ENCODE results near the gene CTIF.

CTIF gene

DNA sequence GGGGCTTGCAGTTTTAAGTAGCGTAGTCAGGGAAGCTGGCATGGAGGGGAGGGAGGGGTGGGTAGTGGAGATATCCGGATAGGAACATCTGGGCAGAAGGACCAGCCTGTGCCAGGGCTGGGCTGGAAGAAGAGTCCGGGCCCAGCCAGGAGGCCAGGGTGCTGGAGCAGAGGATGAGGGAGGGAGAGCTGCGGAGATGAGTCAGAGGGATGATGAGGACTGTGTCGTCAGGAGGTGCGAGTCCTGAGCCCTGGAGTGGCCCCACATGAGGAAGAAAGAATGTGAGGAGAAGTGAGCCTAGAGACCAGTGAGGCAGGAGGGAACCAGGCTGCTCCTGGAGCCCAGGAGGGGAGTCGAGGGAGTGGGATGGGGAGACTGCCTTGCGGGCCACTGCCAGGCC, 82.4 kb downstream of the CTIF start:
- no peak for DNase-seq (ENCODE audit: low spot score)

DNA sequence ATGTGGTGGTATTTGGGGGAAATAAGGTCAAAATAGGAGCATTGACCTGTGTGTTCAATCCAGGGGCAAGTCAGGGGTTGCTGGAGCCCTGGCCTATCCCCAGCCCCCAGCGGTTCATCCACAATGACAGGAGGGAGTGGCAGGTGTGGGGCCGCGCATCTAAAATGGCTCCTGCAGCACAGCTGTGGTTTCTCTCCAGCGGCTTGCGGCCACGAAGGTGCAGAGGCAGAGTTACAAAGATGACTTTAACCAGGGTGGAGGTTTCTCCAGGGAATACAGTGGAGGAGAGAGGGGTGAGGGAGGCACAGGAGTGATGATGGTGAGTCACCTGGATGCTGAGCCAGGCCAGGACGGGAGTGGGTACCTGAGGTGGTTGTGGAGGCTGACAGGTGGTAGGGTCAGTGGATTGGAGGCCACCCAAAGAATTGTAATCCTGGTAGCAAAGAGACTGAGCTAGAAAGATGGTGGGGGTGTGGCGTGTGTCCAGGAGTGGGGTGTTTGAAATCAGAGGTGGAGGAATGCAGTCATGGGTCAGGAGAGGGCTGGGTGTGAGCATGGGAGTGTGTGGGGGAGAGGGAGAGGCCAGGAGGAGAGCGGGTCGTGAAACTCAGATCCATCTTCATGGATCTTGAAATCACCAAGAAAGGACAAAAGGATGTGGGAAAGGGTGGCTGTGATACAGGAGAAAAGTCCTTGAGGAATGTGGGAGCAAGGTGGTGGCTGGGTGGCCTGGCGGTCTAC, 83.2 kb downstream of the CTIF start:
- DNase-seq (ENCODE audit: low spot score): no peak

GRCh38 chr18:48622911-48623431, 84.1 kb downstream of the CTIF start:
- DNase-seq (ENCODE audit: low spot score): no peak

GRCh38 chr18:48623468-48624235, 84.8 kb downstream of the CTIF start:
- DNase-seq (ENCODE audit: low spot score): no peak

- no peak for DNase-seq (ENCODE audit: low spot score)
Measured at GRCh38 chr18:48624856-48625255, 86.0 kb downstream of the CTIF start.

DNA sequence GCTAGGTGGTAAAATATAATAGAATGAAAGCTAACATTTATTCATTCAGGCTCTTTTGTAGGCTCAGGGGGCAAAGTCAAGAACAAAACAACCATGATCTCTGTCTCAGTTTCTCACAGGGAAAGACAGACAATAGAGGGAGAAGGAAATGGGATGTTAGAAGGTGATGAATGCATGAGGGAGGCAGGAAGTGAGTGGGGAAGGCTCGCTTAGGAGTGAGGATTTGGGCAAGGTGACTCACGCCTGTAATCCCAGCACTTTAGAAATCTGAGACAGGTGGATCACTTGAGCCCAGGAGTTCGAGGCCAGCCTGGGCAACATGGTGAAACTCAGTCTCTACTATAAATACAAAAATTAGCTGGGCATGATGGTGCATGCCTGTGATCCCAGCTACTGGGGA, 88.4 kb downstream of the CTIF start:
- DNase-seq (ENCODE audit: low spot score): no peak

- no peak for DNase-seq (ENCODE audit: low spot score)
Measured at GRCh38 chr18:48629730-48630324, 91.0 kb downstream of the CTIF start.

- DNase-seq (ENCODE audit: low spot score): no peak
Measured at GRCh38 chr18:48631851-48632250, 93.0 kb downstream of the CTIF start.

- no peak for DNase-seq (ENCODE audit: low spot score)
Measured at GRCh38 chr18:48632676-48633257, 93.9 kb downstream of the CTIF start.

- no peak for DNase-seq (ENCODE audit: low spot score)
Measured at GRCh38 chr18:48634491-48634890, 95.7 kb downstream of the CTIF start.

- DNase-seq (ENCODE audit: low spot score): no peak
Measured at GRCh38 chr18:48634975-48635374, 96.1 kb downstream of the CTIF start.

DNA sequence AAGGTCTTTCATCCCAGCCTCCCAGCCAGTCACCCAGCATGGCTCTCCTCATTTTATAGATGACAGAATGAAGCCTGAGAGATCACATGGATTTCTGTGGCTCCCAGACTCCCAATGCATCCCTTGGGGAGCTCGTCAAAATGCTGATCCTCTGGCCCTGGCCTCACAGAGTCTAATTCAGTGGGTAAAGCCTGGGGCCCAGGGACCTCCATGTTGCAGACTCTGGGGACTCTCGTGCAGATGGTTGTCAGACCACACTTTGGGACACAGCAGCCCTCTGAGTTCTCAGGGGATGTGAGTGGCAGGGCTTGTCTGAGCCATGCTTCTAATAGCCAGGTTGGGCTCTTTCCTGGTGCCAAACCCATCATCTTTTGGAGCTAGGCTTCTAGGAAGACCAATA, 97.0 kb downstream of the CTIF start:
- no peak for DNase-seq (ENCODE audit: low spot score)

DNA sequence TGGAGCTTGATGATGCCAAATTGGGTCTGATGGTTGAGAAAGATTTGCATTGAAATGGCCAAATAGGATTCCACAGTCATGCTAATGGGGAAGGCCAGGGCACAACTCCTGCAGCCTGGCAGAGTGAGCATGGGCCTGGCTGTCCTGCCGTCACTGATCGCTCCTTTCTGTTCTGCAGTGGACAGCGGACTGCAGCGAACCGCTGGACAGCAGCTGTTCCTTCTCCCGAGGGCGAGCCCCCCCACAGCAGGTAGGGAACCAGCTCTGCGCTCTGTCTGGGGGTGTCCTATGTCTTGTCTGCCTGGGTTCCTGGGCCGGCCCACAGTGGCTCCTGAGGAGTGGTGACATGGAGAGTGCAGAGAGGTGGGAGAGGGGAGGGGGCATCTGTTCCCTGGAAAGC, 97.6 kb downstream of the CTIF start:
- DNase-seq (ENCODE audit: low spot score): no peak

- no peak for DNase-seq (ENCODE audit: low spot score)
Measured at GRCh38 chr18:48637081-48637990, 98.5 kb downstream of the CTIF start.

DNA sequence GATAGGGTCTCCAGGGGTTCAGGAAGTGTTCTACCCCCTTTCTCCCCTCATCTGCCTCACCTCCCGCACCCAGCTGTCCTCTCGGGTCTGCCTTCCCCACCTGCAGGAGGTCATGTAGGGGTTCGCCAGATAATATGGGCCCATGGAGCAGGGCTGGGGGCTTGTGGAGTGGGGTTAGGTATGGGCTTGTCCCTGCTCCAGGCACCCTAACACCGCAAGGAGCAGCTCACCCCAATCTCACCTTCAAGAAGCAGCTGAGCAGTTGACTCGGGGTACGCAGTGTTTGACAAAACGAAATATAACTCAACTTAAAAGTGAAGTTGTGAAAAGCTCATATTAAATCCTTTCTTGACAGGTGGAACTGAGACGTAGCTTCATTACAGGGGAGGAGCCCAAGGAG, 99.6 kb downstream of the CTIF start:
- no peak for DNase-seq (ENCODE audit: low spot score)

GRCh38 chr18:48638896-48639771, 100.3 kb downstream of the CTIF start:
- DNase-seq (ENCODE audit: low spot score): no peak

DNA sequence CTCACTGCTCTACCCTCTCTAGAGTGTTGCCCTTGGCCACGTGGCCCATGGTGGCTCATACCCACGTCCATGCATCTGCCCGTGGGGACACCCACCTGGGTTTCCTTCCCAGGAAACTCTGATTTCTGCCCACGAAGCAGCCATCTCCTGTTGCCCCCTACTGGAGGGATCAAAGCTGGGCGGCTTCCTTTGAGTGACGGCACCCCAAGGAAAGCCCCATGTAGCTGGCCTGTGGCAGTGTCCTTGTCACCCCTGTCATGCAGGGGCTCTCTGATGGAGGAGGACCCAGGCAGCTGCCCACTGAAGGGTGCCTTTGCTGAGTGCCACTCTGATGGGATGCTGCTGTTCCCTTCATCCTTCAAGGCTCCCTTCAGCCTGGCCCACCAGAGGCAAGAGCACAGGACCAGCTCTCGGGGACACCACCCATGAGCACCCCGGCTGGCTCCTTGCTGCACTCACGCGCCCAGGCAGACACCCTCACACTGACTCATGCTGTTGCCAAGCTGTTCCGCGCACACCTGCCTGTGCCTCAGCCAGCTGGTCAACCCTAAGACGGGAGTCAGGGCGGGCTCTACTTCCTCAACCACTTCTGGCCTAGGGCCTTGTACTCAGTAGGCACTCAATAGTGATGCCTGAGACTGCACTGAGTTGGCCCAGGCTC, 101.1 kb downstream of the CTIF start:
- DNase-seq (ENCODE audit: low spot score): peak; percentile 5

DNA sequence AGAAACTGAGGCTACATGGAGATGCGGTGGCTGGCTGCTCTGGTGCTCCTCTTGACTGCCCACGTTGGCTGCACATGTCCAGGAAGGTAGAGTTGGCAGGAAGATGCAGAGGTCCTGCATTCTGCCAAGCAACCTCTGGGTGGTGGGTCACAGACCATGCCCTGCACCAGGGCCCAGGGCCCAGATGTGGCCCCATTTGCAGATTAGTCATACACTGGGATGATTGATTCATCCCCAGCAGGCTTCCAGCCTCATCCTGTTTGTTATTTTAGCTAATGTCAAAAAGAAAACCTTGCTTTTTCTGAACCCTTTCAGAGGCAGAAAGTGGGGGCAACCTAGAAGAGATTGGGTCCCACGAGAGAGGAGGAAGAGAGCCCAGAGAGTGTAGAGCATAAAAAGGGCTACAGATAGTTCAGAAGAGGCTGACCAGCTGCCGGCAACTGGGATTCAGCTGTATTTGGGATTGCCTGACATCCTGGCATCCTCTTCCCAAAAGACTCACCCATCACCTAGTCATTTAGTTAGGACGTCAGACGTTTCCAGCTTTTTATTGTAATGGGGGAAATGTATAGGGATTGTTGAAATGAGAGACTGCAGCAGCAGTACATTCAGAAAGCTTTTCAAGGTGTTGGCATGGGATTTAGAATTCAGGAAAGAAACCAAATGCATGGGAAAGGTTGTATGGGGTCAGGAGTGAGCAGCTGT, 101.9 kb downstream of the CTIF start:
- DNase-seq (ENCODE audit: low spot score): no peak

DNA sequence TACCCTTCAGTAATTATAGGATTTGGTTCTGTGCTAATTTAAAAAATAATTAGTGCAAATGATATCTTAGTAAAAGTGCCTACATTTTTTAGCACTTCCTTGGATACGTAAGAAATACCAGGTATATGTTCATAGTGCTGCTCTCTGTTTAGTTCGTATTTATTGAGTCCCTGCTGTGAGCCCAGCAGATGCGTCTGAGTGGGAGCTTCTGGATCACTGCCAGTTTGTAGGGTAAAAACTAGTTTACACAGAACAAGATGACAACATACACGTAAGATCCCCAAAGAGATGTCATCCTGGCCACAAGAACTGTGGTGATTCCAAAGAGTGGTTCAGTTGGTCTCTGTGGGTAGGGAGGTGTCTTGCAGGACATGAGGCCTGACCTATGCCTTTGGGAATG, 103.2 kb downstream of the CTIF start:
- DNase-seq (ENCODE audit: low spot score): no peak

Data from hematopoietic multipotent progenitor cell treated with erythropoietin and hydrocortisone succinate and interleukin-3 and kit ligand, for 15 days (in vitro differentiated cells).